ENCODE measurements around the gene UBE2F. TPM values are rescaled to one million over a fixed set of nuclear protein-coding genes. Genes with fewer than 3 reads are reported as not detected.

The UBE2F gene
- total RNA-seq, 2 experiments from 2014 or later: 19.9 to 27.1 TPM

DNA sequence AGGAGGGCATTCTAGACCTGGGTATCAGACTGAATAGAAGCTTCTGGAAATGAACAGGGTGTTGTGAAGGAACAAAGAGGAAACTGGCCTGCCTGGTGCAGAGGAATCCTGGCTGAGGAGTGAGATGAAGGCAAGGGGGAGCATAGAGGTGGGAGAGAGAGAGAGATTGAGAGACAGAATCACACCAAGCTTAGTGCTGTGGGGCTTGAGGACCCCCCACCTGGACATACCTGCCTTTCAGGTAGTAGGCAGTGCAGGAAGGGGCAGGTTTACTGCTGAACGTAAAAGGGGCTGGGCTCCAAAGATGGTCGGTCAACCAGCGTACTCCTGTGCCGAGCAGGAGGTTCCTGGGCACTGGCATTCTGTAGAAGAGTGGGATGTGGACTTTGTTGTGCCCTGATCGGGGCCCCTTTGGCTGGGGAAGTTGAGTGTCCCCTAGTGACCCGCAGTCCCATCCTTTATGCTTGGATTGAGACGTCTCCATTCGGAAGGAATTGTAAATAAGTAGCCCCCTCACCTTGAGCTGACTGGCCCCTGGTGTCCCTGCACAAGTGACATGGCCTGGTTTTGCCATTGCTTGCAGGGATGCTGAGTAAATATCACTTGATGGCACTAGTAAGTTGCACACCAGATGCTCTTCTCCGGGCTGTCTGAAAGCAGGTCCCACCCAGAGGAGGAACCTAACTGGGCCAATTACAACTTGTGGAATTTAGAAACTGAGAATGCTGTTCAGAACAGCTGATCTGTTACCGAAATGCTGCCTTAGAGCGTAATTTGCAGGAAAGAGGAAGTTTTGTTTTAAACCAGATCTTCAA, 1.4 kb downstream of the UBE2F start:
- H3K9me2 ChIP-seq (ENCODE audit: insufficient read depth, low read length): no peaks in the 10 kb centered on the region
- H4K20me1 ChIP-seq (ENCODE audit: insufficient read depth, low read length): no peaks in the 10 kb centered on the region
- no peak overlapping the region; the same call in 1 of the 2 replicates for H2AFZ ChIP-seq (ENCODE audit: low read length)
- ChIA-PET CTCF (ENCODE audit: unreplicated experiment) (interaction anchor here (0.8 kb wide), 1 partner anchor 12 kb away, joined by 4 read pairs; no protein-coding TSS in a partner anchor), POLR2A (interaction anchor here (0.6 to 1.2 kb wide), 3 partner anchors 30 to 475 kb away, joined by 3 to 5 read pairs (median 3); no protein-coding TSS in a partner anchor)
- intact Hi-C loops (cut with micrococcal nuclease; ENCODE audit: unreplicated experiment): loop anchor here (5.0 kb wide), 3 partner anchors 94 to 274 kb away; partner anchors contain the start of genes HES6 and SCLY
- peaks cover 5% of the 10 kb centered on the region; the same call in 1 of the 2 replicates for H3K79me2 ChIP-seq (ENCODE audit: insufficient read depth, low read depth, low read length)
- H3K4me2 ChIP-seq (ENCODE audit: low read length): peak overlapping the region; percentile 97
- H3K9me3 ChIP-seq (ENCODE audit: low read length): no peaks in the 10 kb centered on the region
- H3K4me3 ChIP-seq (ENCODE audit: low read depth, low read length, poor library complexity, severe bottlenecking): peak overlapping the region; percentile 83
- BruUV-seq (replicated peaks): no TSS peak
- H3K4me1 ChIP-seq (ENCODE audit: insufficient read depth, low read length, poor library complexity, severe bottlenecking): peaks cover 25% of the 10 kb centered on the region
- TF ChIP-seq, protein P1, sequence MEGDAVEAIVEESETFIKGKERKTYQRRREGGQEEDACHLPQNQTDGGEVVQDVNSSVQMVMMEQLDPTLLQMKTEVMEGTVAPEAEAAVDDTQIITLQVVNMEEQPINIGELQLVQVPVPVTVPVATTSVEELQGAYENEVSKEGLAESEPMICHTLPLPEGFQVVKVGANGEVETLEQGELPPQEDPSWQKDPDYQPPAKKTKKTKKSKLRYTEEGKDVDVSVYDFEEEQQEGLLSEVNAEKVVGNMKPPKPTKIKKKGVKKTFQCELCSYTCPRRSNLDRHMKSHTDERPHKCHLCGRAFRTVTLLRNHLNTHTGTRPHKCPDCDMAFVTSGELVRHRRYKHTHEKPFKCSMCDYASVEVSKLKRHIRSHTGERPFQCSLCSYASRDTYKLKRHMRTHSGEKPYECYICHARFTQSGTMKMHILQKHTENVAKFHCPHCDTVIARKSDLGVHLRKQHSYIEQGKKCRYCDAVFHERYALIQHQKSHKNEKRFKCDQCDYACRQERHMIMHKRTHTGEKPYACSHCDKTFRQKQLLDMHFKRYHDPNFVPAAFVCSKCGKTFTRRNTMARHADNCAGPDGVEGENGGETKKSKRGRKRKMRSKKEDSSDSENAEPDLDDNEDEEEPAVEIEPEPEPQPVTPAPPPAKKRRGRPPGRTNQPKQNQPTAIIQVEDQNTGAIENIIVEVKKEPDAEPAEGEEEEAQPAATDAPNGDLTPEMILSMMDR (conservative IDR thresholded peaks at IDR 0.05; ENCODE audit: low read length): peak; percentile 67
- TF ChIP-seq EZH2phosphoT487 (IDR thresholded peaks at IDR 0.05; ENCODE audit: borderline replicate concordance, low read depth, low read length): no peak
- H3K27ac ChIP-seq (ENCODE audit: low read depth, low read length, poor library complexity, severe bottlenecking): peak overlapping the region; percentile 40
- no peaks in the 10 kb centered on the region for H3K36me3 ChIP-seq (ENCODE audit: insufficient read depth, low read length)
- peak; percentile 86 for DNase-seq (ENCODE audit: low spot score)

GRCh38 chr2:237971661-237972060, 4.8 kb downstream of the UBE2F start:
- Histone ChIP-seq H3K4me2 (ENCODE audit: low read length) (no peak overlapping the region), H2AFZ (ENCODE audit: low read length) (no peak overlapping the region), H3K36me3 (ENCODE audit: insufficient read depth, low read length) (peaks cover 5% of the 10 kb centered on the region; the same call in 1 of the 2 replicates), H3K9me3 (ENCODE audit: low read length) (no peaks in the 10 kb centered on the region), H3K27ac (ENCODE audit: low read depth, low read length, poor library complexity, severe bottlenecking) (no peak overlapping the region), H3K9me2 (ENCODE audit: insufficient read depth, low read length) (no peaks in the 10 kb centered on the region), H3K4me1 (ENCODE audit: insufficient read depth, low read length, poor library complexity, severe bottlenecking) (peaks cover 21% of the 10 kb centered on the region), H3K79me2 (ENCODE audit: insufficient read depth, low read depth, low read length) (peaks cover 5% of the 10 kb centered on the region; the same call in 1 of the 2 replicates), H3K4me3 (ENCODE audit: low read depth, low read length, poor library complexity, severe bottlenecking) (no peak overlapping the region), H4K20me1 (ENCODE audit: insufficient read depth, low read length) (no peaks in the 10 kb centered on the region)
- ChIA-PET CTCF (ENCODE audit: unreplicated experiment) (no interaction called here), POLR2A (no interaction called here)
- intact Hi-C loops (cut with micrococcal nuclease; ENCODE audit: unreplicated experiment): no loop called here
- no TSS peak for BruUV-seq (replicated peaks)
- TF ChIP-seq, protein P1 (conservative IDR thresholded peaks at IDR 0.05; ENCODE audit: low read length): no peak; the same call in 1 of the 2 replicates
- TF ChIP-seq EZH2phosphoT487 (IDR thresholded peaks at IDR 0.05; ENCODE audit: borderline replicate concordance, low read depth, low read length): no peak
- no peak for DNase-seq (ENCODE audit: low spot score)
